HL-60 (cell line): Measurements from ENCODE around the gene AOPEP.

Experiments used
- GABPA ChIP-seq: IDR thresholded peaks from 2 replicates; pipeline ENCODE4 v1.6.1; 2012; ENCODE audit warnings: low read depth
- POLR2AphosphoS5 ChIP-seq: IDR thresholded peaks from 2 replicates; pipeline ENCODE4 v1.6.1; 2012; ENCODE audit warnings: low read depth
- SPI1 ChIP-seq: IDR thresholded peaks from 2 replicates; pipeline ENCODE4 v1.6.1; 2012; ENCODE audit warnings: low read depth, mild to moderate bottlenecking, borderline replicate concordance
- TF ChIP-seq, protein P1 (sequence below): IDR thresholded peaks from one replicate; pipeline ENCODE4 v1.5.1; 2011; ENCODE audit warnings: low read length, control low read depth, inconsistent platforms; ENCODE audit not compliant: insufficient read depth

DNA sequence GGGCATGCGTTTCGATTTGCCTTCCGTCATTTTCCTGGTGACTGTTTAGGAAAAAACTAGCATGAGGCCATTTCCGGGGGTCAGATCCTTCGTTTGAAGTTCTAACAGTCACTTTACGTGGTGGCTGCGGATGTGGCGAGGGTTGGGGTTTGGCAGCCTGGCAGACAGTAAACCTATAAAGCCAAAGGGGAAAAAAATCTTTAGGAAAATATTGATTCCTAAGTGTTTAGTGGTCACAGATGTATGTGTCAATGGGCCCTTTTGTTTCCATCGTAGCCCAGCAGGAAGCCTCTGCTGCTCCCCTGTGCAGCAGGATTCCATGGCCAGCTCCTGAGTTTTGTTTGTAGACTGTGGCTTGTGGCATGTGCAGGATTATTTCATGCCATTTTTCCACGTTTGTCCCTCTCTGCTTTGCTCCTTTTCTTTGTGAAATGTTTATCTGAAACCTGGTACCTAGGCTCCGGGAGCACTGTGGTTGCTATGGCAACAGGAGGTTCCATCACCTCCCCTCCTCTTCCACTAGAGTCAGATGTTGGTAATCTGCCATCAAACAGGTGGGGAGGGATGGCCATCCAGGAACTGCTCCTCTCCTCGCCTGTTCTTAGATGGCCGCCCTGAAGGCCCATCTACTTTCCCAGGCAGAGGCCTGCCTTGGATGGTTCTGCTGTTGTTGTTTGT, 202.3 kb downstream of the AOPEP start:
- TF ChIP-seq, protein P1, sequence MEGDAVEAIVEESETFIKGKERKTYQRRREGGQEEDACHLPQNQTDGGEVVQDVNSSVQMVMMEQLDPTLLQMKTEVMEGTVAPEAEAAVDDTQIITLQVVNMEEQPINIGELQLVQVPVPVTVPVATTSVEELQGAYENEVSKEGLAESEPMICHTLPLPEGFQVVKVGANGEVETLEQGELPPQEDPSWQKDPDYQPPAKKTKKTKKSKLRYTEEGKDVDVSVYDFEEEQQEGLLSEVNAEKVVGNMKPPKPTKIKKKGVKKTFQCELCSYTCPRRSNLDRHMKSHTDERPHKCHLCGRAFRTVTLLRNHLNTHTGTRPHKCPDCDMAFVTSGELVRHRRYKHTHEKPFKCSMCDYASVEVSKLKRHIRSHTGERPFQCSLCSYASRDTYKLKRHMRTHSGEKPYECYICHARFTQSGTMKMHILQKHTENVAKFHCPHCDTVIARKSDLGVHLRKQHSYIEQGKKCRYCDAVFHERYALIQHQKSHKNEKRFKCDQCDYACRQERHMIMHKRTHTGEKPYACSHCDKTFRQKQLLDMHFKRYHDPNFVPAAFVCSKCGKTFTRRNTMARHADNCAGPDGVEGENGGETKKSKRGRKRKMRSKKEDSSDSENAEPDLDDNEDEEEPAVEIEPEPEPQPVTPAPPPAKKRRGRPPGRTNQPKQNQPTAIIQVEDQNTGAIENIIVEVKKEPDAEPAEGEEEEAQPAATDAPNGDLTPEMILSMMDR, result no peak
- no peak for TF ChIP-seq POLR2AphosphoS5
- TF ChIP-seq GABPA, result no peak
- no peak for TF ChIP-seq SPI1
